Measurements from ENCODE around the gene FOXP1.

FOXP1 gene

DNA sequence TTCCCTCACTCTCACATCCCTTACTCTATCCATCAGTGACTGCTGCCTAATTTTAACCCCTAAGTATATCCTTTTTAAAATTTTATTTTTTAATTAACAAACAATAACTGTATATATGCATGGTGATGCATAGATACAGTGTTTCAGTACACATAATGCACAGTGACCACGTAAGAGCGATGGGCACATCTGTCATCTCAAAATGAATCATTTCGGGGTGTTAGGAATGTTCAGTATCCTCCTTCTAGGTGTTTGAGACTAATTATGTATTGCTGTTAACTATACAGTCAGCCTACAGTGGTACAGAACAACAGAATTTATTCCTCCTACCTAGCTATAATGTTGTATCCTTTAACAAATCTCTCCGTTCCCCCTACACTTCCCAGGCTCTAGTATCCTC, 307.0 kb downstream of the FOXP1 start:
- FAIRE-seq = no peak
- no peak for DNase-seq (ENCODE audit: low spot score)

DNA sequence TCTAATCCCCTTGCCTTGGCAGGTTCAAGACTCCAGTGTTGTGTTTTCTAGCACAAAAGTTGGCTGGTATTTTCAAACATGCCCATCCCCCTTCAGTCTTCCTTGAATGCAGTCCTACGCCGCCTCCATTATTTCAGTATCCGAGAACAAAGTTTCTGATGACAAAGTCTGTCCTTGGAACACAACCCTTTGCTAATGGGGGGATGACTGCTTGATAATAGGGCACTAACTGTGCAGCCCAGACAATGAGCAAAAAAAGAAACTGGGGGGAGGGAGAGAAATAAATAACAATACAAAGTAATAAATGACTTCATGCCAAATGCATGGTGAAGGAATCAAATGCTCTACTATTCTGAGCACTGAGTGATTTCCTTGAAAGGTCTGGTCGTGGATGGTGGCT, 310.1 kb downstream of the FOXP1 start:
- no peak for FAIRE-seq
- no peak for DNase-seq (ENCODE audit: low spot score)

DNA sequence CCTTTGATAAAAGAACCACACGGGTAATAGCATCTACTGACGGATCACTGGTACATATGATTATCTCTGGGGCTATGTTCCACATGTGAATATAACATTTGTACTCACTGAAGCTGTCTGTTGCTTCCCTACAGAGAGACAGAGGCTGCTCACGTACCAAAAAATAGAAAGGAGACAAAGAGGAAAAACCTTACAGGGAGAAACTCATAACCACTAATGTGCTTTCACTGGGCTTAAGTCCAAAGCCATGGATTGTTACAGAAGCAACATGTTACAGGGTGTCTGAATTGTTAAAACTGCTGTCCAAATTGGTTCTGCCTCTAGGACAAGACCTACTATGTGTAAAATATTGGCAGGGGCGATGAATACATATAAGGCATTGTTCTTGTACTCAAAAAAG, 311.9 kb downstream of the FOXP1 start:
- FAIRE-seq (no peak), DNase-seq (ENCODE audit: low spot score) (no peak)

DNA sequence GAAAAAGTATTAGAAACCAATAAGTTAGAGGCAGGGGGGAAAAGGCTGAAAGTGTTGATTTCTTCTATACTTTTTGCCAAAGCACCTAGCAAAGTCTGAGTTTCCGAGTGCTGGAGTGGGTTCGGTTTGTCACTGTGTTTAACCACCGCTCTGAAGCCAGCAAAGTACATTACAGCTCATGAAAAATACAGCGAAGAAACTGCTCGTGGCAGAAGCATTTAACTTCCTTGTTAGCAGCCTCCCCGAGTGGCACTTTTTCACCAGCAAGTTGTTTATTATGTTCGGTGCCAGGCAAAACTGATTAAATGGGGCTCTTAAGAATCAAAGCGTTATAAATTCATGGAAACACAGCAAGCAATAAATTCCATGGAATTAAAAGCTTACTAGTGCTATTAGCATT, 313.6 kb downstream of the FOXP1 start:
- FAIRE-seq (no peak), DNase-seq (ENCODE audit: low spot score) (no peak)

DNA sequence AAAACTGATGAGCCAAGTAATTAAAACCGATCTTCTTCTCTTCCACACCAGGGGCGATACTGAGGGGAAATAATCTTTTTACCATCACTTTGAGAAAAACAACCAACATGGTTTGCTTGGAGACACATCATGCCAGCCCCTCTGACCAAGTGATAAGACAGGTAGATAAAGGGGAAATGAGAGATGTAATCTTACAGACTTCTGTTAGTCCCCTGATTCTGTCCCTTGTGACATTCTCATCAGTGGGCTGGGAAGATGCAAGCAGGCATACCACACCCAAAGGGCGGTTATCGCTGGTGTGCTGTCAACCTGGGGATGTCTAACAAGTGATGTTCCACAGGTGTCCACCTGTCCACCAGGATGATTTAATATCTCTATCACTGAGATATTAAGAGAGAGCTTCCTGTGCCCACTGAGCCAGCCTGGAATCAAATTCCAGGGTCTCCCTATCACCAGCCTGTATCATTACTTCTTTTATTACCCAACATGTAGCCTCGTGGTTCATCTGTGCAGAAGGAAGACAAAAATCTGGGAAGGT, 315.0 kb downstream of the FOXP1 start:
- FAIRE-seq = no peak
- no peak for DNase-seq (ENCODE audit: low spot score)

DNA sequence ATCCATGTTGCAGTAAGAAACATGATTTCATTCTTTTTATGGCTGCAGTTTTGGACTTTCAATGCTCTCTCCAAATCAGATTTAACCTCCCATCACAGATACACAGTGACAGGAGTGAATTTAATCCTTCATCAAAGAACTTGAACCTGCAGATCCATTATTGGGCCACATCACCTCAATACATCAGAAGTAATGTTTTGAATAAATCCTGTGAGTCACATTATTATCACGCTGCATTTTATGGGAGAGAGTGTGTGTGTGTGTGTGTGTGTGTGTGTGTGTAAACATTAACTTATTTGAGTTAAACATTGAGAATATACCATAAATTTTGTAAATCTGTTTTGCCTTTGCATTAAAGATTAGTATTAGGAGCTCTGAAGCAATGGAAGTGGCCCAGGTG, 316.7 kb downstream of the FOXP1 start:
- no peak for DNase-seq (ENCODE audit: low spot score)

DNA sequence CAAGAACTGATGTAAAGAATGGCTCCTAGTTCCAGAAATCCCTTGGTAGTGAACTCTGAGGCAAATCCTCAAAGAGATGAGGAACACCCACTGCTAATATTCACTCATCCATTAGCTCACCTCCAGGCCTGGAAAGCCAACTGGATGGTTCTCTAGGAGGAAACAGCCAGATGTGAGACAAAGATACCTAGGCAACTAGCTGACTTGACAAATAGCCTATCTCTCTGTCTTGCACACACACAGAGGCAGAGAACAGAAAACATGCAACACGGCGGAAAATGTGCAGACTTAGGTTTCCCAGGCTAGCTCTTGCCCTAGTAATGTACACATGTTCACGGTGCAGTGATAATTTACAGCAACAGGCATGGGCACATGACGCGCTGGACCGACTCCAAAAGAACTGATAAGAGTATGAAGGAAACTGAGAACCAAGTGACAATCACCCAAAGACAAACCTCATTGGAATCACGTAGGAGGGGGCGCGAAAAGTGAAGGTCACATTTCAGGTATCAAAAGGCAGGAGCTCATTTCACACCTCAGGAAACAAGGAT, 318.1 kb downstream of the FOXP1 start:
- DNase-seq (ENCODE audit: low spot score) = no peak
- no peak for FAIRE-seq

More for the DNA sequence above, 316.7 kb downstream of the FOXP1 start:
- FAIRE-seq = no peak

DNA sequence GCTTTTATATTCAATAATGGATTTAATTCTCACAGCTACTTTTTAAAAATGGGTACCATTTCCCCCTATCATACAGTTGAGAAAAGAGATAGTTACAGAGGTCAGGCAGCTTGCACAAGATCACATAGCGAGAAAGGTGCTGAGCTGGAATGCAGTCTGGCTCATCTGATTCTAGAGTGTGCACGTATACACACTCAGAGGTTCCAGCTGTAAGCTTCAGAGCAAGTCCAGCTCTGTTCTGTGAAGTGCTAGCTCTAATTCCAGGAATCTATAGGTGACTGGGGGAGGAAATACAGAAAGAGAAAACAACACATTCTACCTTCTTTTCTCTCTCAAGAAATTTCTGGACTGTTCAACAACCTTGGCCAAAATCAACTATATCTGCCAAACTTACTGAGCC, 318.7 kb downstream of the FOXP1 start:
- FAIRE-seq = no peak
- no peak for DNase-seq (ENCODE audit: low spot score)

DNA sequence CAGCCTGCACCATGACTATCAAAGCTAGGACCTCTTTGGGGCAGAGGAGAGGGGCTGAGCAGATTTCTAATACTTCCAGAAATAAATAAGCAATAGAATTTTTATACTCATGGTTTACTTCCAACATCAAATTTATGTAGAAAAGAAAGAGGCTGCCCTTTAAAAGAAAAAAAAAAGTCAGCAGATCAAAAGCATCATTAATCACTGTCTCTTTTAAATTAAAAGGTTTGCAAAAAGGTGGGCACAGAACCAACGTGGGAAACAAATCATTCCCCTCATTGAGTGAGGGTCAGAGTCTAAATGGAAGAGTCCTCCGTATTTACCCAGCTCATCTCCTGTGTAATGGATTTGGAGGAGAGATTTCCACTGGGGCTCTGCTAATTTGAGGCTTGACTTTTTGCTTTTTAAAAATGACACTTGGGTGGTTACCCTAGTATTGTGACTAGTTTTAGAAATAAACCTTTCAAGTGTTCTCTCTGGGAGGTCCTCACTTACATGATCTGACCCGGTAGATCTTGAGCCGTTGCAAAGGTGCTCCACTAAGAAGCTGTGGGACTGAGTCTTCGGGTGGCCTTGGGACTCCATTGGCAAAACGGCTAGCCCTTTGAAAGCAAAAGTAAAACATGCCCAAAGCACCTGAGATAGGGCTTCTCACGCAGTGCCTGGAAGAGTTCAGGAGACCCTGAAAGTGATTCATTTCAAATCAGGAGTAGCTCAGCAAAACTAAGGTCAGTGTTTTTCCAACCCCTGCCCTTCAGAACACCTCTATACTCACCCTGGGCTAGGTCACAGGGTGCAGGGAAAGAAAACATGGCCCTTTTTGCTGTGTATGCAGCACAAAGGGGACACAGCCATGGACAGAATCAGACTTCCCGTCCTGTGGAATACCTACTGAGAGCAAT, 320.9 kb downstream of the FOXP1 start:
- no peak for DNase-seq (ENCODE audit: low spot score)
- FAIRE-seq = no peak

DNA sequence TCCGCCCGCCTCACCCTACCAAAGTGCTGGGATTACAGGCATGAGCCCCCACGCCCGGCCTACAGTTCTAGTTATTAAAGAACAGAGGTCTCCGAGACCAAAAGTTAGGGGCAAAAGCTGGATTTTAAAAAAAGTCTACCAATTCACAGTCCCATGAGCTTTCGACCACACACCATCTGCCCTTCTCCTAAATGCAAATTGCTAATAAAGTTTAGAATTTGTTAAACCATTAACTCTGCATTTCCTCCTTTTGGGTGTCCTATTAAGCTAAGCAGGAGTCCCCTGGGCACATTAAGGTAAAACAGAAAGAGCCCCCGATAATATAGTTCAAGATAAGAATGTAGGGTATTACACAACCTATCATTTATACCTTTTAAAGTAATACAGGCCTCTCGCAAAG, 322.7 kb downstream of the FOXP1 start:
- DNase-seq (ENCODE audit: low spot score) (no peak), FAIRE-seq (no peak)

DNA sequence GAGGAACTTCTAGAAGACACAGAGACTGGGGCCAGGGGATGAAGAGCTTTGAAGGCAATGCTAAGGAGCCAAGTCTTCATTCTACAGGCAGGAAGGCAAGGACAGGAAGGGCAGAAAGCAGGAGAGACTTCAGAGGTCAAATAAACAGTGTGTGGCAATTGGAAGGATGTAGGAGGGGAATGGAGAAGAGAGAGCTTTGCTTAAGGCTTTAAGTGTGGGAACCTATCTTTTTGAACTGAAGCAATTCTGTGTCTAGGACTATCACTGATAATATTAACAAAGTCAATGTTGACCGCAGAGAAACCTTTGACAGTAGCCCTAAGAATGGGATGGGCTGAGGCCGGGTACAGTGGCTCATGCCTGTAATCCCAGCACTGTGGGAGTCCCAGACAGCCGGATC, 325.0 kb downstream of the FOXP1 start:
- FAIRE-seq = no peak
- no peak for DNase-seq (ENCODE audit: low spot score)

DNA sequence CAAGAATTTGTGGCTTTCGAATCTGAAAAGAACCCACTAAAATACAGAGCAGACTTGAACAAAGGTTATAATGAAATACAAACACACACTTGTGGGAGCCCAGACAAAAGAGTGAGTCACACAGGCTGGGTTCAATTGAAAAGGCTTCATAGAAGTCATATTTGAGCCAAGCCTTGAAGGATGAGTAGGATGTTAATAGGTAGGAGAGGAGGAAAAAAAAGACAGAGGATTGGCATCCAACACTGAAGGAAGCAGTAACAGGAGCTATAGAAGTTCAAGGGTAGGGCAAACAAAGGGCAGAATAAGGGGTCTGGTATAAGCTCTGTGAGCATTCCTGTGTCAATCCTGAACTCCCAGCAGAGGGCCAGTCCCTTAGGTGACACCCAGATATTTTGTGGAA, 325.4 kb downstream of the FOXP1 start:
- peak; percentile 78 for FAIRE-seq
- DNase-seq (ENCODE audit: low spot score) = peak; percentile 43

DNA sequence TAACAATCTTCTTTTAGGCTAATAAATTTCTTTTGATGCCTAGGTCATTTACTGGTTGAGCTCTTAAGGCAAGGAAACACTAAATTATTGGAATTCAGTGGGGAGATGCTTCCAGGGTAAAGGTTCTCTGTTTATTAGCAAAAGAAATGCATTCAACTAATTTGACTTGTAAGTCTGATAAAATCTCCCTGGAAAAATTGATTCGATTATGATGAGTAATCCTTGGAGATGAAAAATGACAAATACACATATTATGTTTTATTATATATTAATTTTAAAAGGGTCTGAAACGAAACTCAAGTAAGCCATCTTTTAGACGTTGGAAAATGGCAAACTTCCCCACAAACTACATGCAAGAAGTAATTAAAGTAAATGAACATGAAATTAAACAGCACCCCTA, 328.0 kb downstream of the FOXP1 start:
- FAIRE-seq (no peak), DNase-seq (ENCODE audit: low spot score) (no peak)

DNA sequence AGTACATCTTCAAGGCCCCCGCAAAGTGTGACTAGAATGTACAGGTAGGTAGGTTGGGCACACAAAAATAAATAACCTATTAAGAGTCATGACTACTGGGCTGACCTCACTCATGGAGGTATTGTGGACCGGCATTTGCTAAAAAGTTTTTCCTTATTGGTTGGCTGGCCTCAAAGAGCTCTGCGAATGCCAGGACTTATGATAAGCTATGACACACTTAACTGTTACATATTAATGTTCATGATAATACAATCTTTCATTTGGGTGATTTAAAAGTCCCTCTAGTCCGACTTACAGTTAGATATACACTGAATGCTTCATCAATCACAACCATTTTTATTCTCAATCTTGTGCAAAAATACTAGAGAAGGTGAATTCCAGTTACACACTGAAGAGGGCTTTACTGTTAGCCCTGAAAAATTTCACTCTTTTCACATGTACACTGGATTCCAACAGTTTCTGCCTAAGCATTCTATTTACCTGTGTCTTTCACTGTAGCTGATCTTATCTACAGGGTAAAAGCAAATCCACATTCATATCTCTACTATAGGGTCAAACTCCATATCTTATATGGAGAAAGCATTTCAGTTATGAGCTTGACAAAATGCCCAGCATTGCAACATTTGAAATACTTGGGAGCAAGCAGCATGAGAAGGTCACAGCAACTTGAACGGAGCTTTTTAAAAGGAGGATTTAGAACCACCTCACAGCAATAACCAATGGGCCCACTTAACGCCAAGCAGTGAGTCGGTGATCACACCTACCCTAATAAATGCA, 329.1 kb downstream of the FOXP1 start:
- DNase-seq (ENCODE audit: low spot score) (peak; percentile 57), FAIRE-seq (peak; percentile 75)

DNA sequence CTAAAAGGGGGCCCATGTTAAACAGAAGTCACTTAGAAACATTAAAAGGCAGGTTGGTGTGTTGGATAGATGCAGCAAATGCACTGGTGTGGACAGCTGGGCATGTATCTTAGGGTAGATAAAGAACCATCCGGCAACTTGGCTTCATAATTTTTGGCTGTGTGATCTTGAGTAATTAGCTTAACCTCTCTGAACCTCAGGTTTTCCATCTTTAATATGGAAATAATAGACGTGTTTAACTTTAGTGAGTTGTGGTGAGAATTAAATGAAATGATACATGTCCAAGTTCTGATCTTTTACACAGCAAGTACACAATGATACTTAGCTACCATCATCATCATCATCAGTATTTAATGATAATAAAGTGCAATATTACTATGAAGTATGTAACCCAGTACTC, 330.4 kb downstream of the FOXP1 start:
- DNase-seq (ENCODE audit: low spot score) (no peak), FAIRE-seq (no peak)

DNA sequence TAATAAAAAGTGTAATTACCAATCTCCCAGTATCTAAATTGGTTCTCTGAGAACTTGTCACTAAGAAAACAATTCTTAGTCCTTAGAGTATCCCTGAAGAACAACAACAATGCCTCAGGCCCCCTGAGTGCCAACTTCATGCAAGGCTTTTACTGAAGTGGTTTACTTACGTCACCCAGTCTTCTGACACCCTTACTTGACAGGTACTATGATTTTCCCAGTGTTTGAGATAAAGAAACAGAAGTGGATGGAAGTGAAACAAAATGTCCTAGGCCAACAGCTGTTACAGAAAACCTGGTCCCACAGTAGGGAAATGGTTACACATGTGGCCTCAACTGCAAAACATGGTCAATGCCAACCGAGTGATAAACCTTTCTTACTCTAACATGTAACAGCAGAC, 331.1 kb downstream of the FOXP1 start:
- FAIRE-seq (no peak), DNase-seq (ENCODE audit: low spot score) (no peak)

DNA sequence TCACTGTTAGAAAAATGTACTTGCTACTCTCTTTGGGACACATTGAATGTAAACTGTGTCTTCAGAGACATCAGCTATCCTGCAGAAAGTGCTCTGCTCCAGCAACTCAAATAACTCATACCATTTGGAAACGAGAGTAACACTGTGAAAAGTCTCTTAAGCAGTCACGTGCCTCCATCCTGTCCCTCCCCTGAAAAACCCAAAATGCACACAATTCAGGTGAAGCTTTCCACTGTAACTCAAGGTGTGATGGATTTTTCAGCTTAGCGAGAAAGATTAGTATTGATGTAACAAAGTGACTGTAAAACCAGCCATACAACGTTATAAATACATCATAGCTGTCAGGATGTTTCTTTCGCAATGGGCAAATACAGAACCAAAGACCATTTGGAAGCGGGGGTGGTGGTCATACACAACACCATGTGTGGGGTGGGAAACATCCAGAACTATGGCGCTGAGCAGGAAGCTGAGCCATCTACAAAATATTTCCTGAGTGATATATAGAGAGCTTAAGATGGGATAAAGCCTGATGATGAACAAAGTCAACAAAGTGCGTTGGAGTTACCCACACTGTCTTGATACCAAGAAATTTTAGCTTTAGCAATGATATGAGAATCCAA, 332.3 kb downstream of the FOXP1 start:
- peak; percentile 75 for DNase-seq (ENCODE audit: low spot score)
- no peak for FAIRE-seq

DNA sequence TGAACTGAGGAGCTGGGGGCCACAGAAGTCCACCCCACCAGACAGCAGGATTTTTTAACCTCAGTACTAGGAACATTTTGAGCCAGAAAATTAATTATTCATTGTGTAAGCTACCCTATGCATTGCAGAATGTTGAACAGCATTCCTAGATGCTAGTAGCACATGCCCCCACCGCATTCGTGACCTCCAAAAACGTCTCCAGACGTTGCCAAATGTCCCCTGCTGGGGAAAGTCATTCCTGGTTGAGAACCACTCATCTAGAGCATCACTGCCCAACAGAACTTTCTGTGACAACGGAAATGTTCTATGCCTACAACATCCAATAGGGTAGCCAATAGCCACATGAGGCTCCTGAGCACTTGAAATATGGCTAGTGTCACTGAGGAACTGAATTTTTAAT, 333.5 kb downstream of the FOXP1 start:
- no peak for FAIRE-seq
- DNase-seq (ENCODE audit: low spot score) = no peak

DNA sequence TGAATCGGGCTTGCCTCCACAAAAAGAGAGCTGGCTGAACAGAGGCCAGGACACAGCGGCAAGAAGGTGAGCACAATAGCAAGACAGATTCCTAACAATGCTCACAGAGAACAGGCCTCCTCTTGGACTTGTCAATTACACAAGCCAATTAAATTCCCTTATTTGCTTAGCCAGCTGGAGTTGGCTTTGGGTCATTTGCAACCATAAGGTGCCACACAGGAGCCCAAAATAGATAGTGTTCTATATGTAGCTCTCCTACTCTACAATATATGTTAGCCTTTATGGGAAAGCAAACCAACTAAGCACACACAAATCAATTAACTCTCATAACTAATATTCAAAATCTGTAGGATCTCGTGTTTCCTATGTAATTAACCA, 335.6 kb downstream of the FOXP1 start:
- DNase-seq (ENCODE audit: low spot score) = no peak
- no peak for FAIRE-seq

DNA sequence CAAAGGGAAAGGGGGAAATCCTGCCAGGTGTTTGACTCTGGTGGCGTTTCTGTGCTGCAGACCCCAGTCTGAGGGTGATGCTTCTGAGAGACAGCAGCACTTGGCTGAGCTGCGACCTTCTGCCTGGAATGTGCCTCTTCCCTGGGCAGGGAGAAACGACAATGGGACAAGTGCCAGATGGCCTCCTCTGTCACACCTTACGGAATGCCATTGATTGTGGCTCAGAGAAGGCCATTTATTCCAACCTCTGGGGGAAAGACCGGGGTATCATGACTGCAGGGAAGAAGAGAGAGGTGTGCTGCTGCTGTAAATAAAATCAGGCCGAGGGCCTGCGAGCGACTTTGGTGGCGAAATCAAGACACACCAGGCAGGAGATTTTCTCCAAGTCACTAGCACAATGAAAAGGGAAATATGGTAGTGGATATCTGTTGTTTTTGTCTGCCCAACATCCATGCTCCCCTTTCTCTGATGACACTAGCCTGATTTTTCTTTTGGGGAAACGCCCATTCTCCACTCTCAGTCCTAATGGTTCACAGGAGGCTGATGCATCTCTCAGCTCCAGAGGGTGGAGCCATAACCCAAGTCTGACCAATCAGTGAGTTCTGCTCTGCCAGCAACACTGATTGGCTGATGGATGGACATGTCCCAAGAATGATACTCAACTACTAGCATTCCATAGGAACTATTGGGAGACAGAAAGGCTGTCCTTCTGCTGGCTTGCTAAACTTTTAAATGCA, 336.1 kb downstream of the FOXP1 start:
- DNase-seq (ENCODE audit: low spot score) (no peak), FAIRE-seq (no peak)

All from RCC 7860 (cell line).